HepG2 (cell line): Measurements from ENCODE around the gene CNTD1. TPM values are rescaled to one million over a fixed set of nuclear protein-coding genes. Genes with fewer than 3 reads are reported as not detected.

Experiments
- CEBPZ ChIP-seq: IDR thresholded peaks from 2 replicates; pipeline ENCODE4 v1.6.1; 2012; ENCODE audit warnings: low read length, improper control_type of control experiment
- ETV6 ChIP-seq: sonication (generic); formaldehyde crosslinking; conservative IDR thresholded peaks from 2 replicates; pipeline ENCODE4 v1.4.0; 2020; ENCODE audit warnings: missing genetic modification reagents
- GABPA ChIP-seq, 2 experiments: IDR thresholded peaks; 2 replicates each; pipeline ENCODE4 v1.6.1; 2011 to 2016; ENCODE audit warnings: low read depth in 2 of 2, low read length in 1 of 2, missing biosample characterization in 1 of 2, missing genetic modification characterization in 1 of 2
- ISL2 ChIP-seq: sonication (generic); formaldehyde crosslinking; IDR thresholded peaks from 2 replicates; pipeline ENCODE4 v1.5.0; 2020; ENCODE audit warnings: missing genetic modification reagents
- POGZ ChIP-seq: sonication (generic); formaldehyde crosslinking; IDR thresholded peaks from 2 replicates; pipeline ENCODE4 v1.4.0; 2020; ENCODE audit warnings: mild to moderate bottlenecking, missing genetic modification reagents
- SAP130 ChIP-seq: IDR thresholded peaks from 2 replicates; pipeline ENCODE4 v1.6.1; 2016; ENCODE audit warnings: low read depth
- SPEN ChIP-seq: sonication (generic); formaldehyde crosslinking; IDR thresholded peaks from 2 replicates; pipeline ENCODE4 v1.5.1; 2020; ENCODE audit warnings: low read depth, mild to moderate bottlenecking, missing genetic modification reagents
- SRSF1 ChIP-seq: fragments of 200-400 bp; formaldehyde crosslinking; optimal IDR thresholded peaks from 2 replicates; pipeline ENCODE3; 2017; ENCODE audit warnings: mild to moderate bottlenecking, low read depth, low read length, moderate library complexity
- XRCC5 ChIP-seq: fragments of 200-400 bp; formaldehyde crosslinking; optimal IDR thresholded peaks from 2 replicates; pipeline ENCODE3; 2017; ENCODE audit warnings: mild to moderate bottlenecking, low read length
- ZBTB25 ChIP-seq: IDR thresholded peaks from 2 replicates; pipeline ENCODE4 v1.6.1; 2018; ENCODE audit warnings: missing genetic modification reagents
- ZFP37 ChIP-seq: sonication (generic); formaldehyde crosslinking; IDR thresholded peaks from 2 replicates; pipeline ENCODE4 v1.4.0; 2020; ENCODE audit warnings: missing genetic modification reagents, borderline replicate concordance
- ZNF230 ChIP-seq: sonication (generic); formaldehyde crosslinking; IDR thresholded peaks from 2 replicates; pipeline ENCODE4 v1.4.0; 2020; ENCODE audit warnings: mild to moderate bottlenecking, missing genetic modification reagents
- ZNF264 ChIP-seq: sonication (generic); formaldehyde crosslinking; IDR thresholded peaks from 2 replicates; pipeline ENCODE4 v1.4.0; 2020; ENCODE audit warnings: missing genetic modification reagents
- ZNF282 ChIP-seq: fragments of 450-650 bp; IDR thresholded peaks from 2 replicates; pipeline ENCODE4 v1.6.1; 2018; ENCODE audit not compliant: partially characterized antibody
- ZNF335 ChIP-seq: sonication (generic); formaldehyde crosslinking; IDR thresholded peaks from 2 replicates; pipeline ENCODE4 v1.4.0; 2020; ENCODE audit warnings: missing genetic modification reagents
- ZNF343 ChIP-seq: sonication (generic); formaldehyde crosslinking; IDR thresholded peaks from 2 replicates; pipeline ENCODE4 v1.4.0; 2020; ENCODE audit warnings: mild to moderate bottlenecking, missing genetic modification reagents
- ZNF549 ChIP-seq: sonication (generic); formaldehyde crosslinking; IDR thresholded peaks from 2 replicates; pipeline ENCODE4 v1.5.0; 2020; ENCODE audit warnings: missing genetic modification reagents
- ZNF746 ChIP-seq: sonication (generic); formaldehyde crosslinking; IDR thresholded peaks from 2 replicates; pipeline ENCODE4 v1.8.0; 2022; ENCODE audit warnings: mild to moderate bottlenecking, missing genetic modification reagents
- ZNF773 ChIP-seq: sonication (generic); formaldehyde crosslinking; IDR thresholded peaks from 2 replicates; pipeline ENCODE4 v1.4.0; 2020; ENCODE audit warnings: missing genetic modification reagents, borderline replicate concordance
- ZNF776 ChIP-seq: sonication (generic); formaldehyde crosslinking; IDR thresholded peaks from 2 replicates; pipeline ENCODE4 v1.4.0; 2020; ENCODE audit warnings: mild to moderate bottlenecking, missing genetic modification reagents
- ZZZ3 ChIP-seq: sonication (generic); formaldehyde crosslinking; IDR thresholded peaks from 2 replicates; pipeline ENCODE4 v1.4.0; 2020; ENCODE audit warnings: missing genetic modification reagents, mild to moderate bottlenecking, borderline replicate concordance
- polyA plus RNA-seq, 8 experiments: library from polyadenylated mRNA; depleted of rRNA in 3 of 8; stranded (reverse) in 7 of 8; unstranded in 1 of 8; fragments of >200 nt; fragmentation: Illumina TruSeq in 4 of 8; extraction: Trizol in 4 of 8; gene quantifications; 2 replicates each; pipeline versions ENCODE4 v1.2.1 to v1.2.3, GENCODE V29; 2011 to 2016; ENCODE audit warnings: low read depth in 4 of 8, missing spikeins in 1 of 8, mixed read lengths in 1 of 8; ENCODE audit not compliant: insufficient read depth in 1 of 8
- total RNA-seq, 5 experiments: library from RNA; depleted of rRNA; stranded (reverse); fragments of >200 nt; fragmentation: Illumina TruSeq; extraction: Trizol; gene quantifications; 2 replicates each; pipeline ENCODE4 v1.2.3, GENCODE V29; 2016; ENCODE audit warnings: low read depth in 1 of 5
- TF ChIP-seq, protein P1 (sequence below): sonication (generic); formaldehyde crosslinking; IDR thresholded peaks from 2 replicates; pipeline ENCODE4 v1.8.1; 2023; ENCODE audit warnings: missing genetic modification reagents, mild to moderate bottlenecking, borderline replicate concordance
- TF ChIP-seq, protein P2 (sequence below): sonication (generic); formaldehyde crosslinking; IDR thresholded peaks from 2 replicates; pipeline ENCODE4 v1.4.0; 2020; ENCODE audit warnings: mild to moderate bottlenecking, missing genetic modification reagents
- TF ChIP-seq, protein P3 (sequence below): IDR thresholded peaks from 2 replicates; pipeline ENCODE4 v1.6.1; 2016; ENCODE audit warnings: missing compliant biosample characterization, missing genetic modification reagents, borderline replicate concordance

The CNTD1 gene
- total and polyA plus RNA-seq, 2 of the 13 experiments (the other 11 are each of a cell fraction or from before 2014, with no cell fraction given) = 0.11 to 0.15 TPM

GRCh38 chr17:42779936-42780850 lies 18.5 kb upstream of the CNTD1 start, which contains the start of gene WNK4 (continued):
- no peak for TF ChIP-seq ZNF773
- TF ChIP-seq ZFP37 (CRISPR knock-in tag) = no peak
- TF ChIP-seq, protein P1, sequence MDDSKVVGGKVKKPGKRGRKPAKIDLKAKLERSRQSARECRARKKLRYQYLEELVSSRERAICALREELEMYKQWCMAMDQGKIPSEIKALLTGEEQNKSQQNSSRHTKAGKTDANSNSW = no peak
- peak; percentile 33 for TF ChIP-seq SRSF1
- TF ChIP-seq CEBPZ = no peak
- TF ChIP-seq XRCC5 = peak; percentile 91
- no peak for TF ChIP-seq ZNF335 (CRISPR knock-in tag)
- TF ChIP-seq, protein P2, sequence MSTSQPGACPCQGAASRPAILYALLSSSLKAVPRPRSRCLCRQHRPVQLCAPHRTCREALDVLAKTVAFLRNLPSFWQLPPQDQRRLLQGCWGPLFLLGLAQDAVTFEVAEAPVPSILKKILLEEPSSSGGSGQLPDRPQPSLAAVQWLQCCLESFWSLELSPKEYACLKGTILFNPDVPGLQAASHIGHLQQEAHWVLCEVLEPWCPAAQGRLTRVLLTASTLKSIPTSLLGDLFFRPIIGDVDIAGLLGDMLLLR (CRISPR knock-in tag) = no peak
- peak; percentile 27; the same call in 1 of the 2 replicates for TF ChIP-seq ZNF230
- TF ChIP-seq ZNF776 (CRISPR knock-in tag) = 0 out of 2 replicates have a peak, but pooled peaks have one; percentile 37
- no peak; the same call in 1 of the 2 replicates for TF ChIP-seq ZNF264 (CRISPR knock-in tag)
- TF ChIP-seq ZBTB25 (CRISPR knock-in tag) = peak; percentile 89
- TF ChIP-seq SAP130 (CRISPR knock-in tag) = peak; percentile 87
- TF ChIP-seq ZNF746 (CRISPR knock-in tag) = peak; percentile 97
- peak; percentile 30; the same call in 1 of the 2 replicates for TF ChIP-seq GABPA (IDR thresholded peaks at IDR 0.05; ENCODE audit: low read depth, low read length)
- peak; percentile 87 for TF ChIP-seq GABPA (CRISPR knock-in tag; IDR thresholded peaks at IDR 0.05; ENCODE audit: low read depth)
- no peak; the same call in 1 of the 2 replicates for TF ChIP-seq ZNF343
- TF ChIP-seq SPEN (CRISPR knock-in tag) = peak; percentile 71
- no peak for TF ChIP-seq ZNF282
- TF ChIP-seq ISL2 (CRISPR knock-in tag) = peak; percentile 49
- peak; percentile 67 for TF ChIP-seq POGZ (CRISPR knock-in tag)
- no peak for TF ChIP-seq ZNF549
- 0 out of 2 replicates have a peak, but pooled peaks have one; percentile 2 for TF ChIP-seq ETV6 (CRISPR knock-in tag)
- TF ChIP-seq, protein P3, sequence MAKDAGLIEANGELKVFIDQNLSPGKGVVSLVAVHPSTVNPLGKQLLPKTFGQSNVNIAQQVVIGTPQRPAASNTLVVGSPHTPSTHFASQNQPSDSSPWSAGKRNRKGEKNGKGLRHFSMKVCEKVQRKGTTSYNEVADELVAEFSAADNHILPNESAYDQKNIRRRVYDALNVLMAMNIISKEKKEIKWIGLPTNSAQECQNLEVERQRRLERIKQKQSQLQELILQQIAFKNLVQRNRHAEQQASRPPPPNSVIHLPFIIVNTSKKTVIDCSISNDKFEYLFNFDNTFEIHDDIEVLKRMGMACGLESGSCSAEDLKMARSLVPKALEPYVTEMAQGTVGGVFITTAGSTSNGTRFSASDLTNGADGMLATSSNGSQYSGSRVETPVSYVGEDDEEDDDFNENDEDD (CRISPR knock-in tag) = peak; percentile 42; the same call in 1 of the 2 replicates
- 0 out of 2 replicates have a peak, but pooled peaks have one; percentile 63 for TF ChIP-seq ZZZ3 (CRISPR knock-in tag)
